Astrocyte of the spinal cord (primary cell): ENCODE data around the gene CR1.
"Not testable (repeated sequence)": the region's sequence is repeated elsewhere in the genome, so short reads cannot be mapped to it uniquely, and the experiment has no call there.

Source experiments
- DNase-seq: peaks from one replicate; pipeline ENCODE4 v3.0.0; 2011; ENCODE audit warnings: low read depth, low spot score
- H3K4me3 ChIP-seq: 2 replicates; pipeline ENCODE4 v1.5.1; 2011; ENCODE audit warnings: low read depth, mild to moderate bottlenecking, low read length, moderate library complexity
- CTCF ChIP-seq: IDR thresholded peaks from 2 replicates; pipeline ENCODE4 v1.5.1; 2012; ENCODE audit warnings: low read depth, mild to moderate bottlenecking, low read length, inconsistent platforms
- in situ Hi-C: cut with HindIII; loops from 2 replicates; pipeline ENCODE4 v1.10.0; 2017; ENCODE audit warnings: low sequenced_read_pairs

CR1 gene

GRCh38 chr1:207578796-207579435, 83.0 kb downstream of the CR1 start:
- no peak for TF ChIP-seq CTCF
- in situ Hi-C loops = no loop called here
- no peak overlapping the region for H3K4me3 ChIP-seq
- no peak for DNase-seq

GRCh38 chr1:207579436-207579799, 83.5 kb downstream of the CR1 start:
- peak; percentile 44 for DNase-seq
- in situ Hi-C loops = no loop called here
- peak; percentile 66 for TF ChIP-seq CTCF
- H3K4me3 ChIP-seq = no peak overlapping the region

- H3K4me3 ChIP-seq = no peak overlapping the region
- no peak for TF ChIP-seq CTCF
- in situ Hi-C loops = no loop called here
- DNase-seq = no peak
Observed at GRCh38 chr1:207581496-207582153, 85.7 kb downstream of the CR1 start.

- H3K4me3 ChIP-seq, in situ Hi-C loops, DNase-seq: not testable (repeated sequence)
Observed at GRCh38 chr1:207589506-207589905, 93.5 kb downstream of the CR1 start.

- H3K4me3 ChIP-seq, in situ Hi-C loops, DNase-seq: not testable (repeated sequence)
Observed at GRCh38 chr1:207591205-207591604, 95.2 kb downstream of the CR1 start.

GRCh38 chr1:207594095-207594494, 98.1 kb downstream of the CR1 start:
- DNase-seq, in situ Hi-C loops, H3K4me3 ChIP-seq: not testable (repeated sequence)

- no peak for TF ChIP-seq CTCF
- no peak overlapping the region for H3K4me3 ChIP-seq
- in situ Hi-C loops = no loop called here
- peak; percentile 14 for DNase-seq
Observed at GRCh38 chr1:207603777-207604176, 107.8 kb downstream of the CR1 start.

- no peak overlapping the region for H3K4me3 ChIP-seq
- DNase-seq = no peak
- in situ Hi-C loops = no loop called here
- no peak for TF ChIP-seq CTCF
Observed at GRCh38 chr1:207605444-207606361, 109.7 kb downstream of the CR1 start.
